Astrocyte of the hippocampus (primary cell): ENCODE data around the gene SLC35F4.

Experiments used
- DNase-seq: peaks from one replicate; pipeline ENCODE4 v3.0.0; 2011; ENCODE audit warnings: low read depth, low spot score

Gene SLC35F4

DNA sequence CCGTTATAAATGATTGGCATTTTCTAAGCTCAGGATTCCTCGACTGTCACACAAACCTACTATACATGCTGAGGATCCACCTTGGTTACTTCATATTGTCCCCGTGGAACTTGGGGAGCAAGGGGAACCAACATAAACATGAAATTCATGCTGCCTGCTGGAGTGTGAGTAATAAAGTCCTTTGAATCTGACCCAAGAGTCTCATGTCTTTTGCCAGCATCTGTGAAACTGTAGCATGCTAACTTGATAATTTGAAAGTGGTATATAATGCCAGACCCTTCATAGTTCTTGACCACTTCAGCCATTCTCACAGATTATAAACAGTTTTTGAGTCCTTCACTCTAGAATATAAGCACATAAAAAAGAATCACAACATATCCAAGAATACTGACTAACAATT is 17.1 kb downstream of the SLC35F4 start:
- no peak for DNase-seq

GRCh38 chr14:57848353-57848752 is 17.5 kb downstream of the SLC35F4 start:
- no peak for DNase-seq

GRCh38 chr14:57847706-57848105 is 18.2 kb downstream of the SLC35F4 start:
- DNase-seq = no peak

- DNase-seq = no peak
These were observed 18.8 kb downstream of the SLC35F4 start for GRCh38 chr14:57847096-57847495.

DNA sequence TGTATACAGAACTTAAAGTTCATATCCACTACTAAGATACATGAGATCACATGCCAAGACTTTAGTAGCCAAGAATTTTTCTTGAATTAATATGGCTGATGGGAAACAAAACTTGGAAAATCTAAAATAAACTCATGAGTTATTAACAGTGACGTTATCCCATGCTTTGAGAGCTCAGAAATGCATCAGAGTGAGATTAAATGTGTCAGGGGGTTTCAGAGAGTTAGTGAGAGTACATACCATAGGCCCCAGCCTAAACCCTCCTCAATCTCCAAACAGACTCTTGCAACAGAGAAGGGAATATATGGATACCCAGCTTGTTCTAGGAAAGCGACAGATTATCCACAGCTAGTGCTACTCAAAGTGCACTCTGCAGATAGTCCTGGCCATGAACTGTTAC is 19.3 kb downstream of the SLC35F4 start:
- DNase-seq = no peak

DNA sequence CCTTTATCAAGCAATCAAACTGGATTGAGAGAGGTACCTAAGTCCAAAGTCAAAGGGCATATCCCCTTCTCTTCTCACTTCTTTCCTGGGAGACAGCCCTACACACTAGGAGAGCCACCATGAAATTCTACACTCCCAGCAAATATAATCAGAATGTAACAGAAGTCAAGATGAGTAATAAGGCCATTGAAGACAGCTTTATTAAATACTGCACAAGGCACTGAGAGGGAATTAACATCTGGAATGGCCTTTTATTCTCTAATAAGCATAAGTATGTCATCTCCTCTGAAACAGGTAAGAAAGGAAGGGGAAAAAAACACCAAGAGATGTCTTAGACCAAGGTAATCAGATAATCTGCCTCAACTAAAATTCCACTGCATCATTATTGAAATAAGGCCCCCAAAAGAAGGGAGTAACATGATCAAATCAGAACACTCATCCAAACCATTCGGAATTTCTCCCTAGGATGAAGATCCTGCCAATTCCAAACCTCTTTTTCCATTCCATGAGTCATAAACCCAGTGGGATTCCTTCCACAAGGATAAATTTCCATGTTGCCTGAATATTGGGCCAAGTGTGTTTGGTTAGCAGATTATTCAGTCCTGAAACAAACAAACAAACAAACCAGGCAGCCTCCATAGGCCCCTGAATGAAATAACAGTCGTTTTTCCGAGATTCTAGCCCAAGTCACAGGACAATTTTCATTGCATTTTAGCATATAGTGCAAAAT is 19.9 kb downstream of the SLC35F4 start:
- DNase-seq = peak; percentile 65

DNA sequence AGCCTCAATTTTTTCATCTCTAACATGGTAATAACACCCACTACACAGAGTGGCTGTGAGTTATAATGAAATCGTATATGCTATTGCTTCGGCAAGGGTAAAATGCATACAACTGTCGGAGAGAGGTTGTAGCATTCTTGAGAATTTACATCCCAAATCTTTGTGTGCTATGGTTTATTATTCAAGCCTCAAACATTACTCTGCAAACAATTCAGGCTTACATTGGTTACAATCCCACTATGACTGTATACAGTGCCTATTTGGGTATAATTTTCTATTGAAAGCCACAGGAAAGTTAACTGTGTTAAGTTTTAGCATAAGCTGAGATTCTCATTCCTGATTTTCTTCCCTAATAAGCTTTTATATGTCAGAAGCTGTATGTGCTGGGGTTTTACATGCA is 20.6 kb downstream of the SLC35F4 start:
- DNase-seq = no peak

GRCh38 chr14:57837267-57837666 is 28.6 kb downstream of the SLC35F4 start:
- DNase-seq = no peak

- DNase-seq = peak; percentile 68
These were observed 30.1 kb downstream of the SLC35F4 start for GRCh38 chr14:57835766-57836165.

GRCh38 chr14:57834961-57835360 is 30.9 kb downstream of the SLC35F4 start:
- no peak for DNase-seq

GRCh38 chr14:57834001-57834598 is 31.8 kb downstream of the SLC35F4 start:
- DNase-seq = no peak

DNA sequence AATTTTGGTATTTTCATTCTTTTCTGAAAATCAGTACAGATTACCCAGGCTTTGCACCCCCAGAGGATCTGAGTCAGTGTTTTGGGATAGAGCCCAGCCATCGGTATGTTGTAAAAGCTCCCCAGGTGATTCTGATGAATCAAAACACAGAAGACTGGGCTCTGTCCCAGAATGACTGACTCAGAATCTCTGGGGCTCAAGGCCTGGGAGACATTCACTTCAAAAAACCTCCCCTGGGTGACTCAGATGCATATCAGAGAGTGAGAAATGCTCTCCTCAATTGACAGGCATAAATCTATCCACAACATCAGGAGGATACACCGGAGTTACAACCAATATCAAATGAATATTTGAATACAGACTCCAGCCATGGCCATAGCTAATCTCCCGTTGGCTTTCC is 32.6 kb downstream of the SLC35F4 start:
- DNase-seq = peak; percentile 95

- DNase-seq = no peak
These were observed 33.9 kb downstream of the SLC35F4 start for GRCh38 chr14:57831981-57832380.

DNA sequence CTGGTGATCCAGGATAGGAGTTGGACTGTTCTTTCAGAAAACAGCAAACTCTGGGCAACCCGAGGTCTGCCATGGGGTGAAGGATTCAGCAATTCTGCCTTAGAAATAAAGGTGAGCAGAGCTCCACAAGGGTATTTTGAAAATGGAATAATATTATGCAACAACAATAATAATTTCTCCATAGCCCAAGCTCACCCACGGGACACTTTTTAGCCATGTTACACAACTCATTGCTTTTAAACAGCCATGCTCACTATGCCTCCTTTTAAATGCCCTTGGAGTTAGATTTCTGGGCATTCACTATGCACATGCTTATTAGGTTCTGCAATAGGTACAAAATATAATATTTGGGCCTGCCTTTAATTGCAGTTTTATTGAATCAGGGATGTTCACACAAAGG is 37.2 kb downstream of the SLC35F4 start:
- no peak for DNase-seq

DNA sequence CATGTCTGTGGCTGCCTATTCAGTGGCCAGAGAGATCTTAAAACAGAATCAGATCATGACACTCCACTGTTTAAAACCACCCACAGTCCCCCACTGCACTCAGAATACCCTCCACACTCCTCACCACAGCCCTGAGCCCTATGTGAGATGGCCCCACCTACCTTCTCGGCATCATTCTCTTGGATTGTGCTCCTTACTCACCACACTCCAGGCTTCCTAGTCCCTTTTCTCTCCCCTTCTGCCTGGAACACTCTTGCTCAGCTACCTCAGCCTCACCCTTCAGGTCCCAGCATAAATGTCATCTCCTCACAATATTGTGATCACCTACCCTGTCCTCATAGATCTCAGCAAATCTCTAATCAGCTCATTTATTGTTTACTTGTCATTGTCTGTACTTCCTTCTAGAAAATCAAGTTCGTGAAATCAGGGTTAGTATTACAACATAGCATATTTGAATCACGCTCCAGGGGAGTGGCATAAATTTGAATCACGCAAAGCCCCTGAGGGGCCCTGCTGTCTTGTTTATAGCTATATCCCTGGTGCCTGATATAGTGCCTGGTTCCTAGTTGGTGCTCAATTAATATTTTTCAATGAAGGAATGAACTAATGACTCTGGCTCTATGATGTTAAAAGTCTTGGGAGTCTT is 42.8 kb downstream of the SLC35F4 start:
- DNase-seq = no peak

DNA sequence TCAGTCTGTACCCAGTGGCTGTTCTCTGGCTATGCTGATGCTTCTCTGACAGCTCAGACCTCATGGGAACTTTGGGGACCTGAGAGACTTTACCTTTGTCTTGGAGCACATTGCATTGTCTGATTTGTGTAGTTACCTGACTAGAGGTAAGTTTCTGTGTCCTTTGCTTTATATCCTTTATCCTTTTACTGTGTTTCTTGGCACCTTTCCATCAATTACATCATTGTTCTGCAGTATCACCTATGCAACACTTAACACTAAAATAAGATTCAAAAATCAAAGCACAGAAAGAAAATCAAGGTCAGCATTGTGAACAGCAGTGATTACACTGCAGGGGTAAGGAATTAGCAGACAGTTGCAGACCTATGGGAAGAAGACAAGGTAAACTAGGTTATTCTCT is 43.8 kb downstream of the SLC35F4 start:
- no peak for DNase-seq

GRCh38 chr14:57820581-57820980 is 45.3 kb downstream of the SLC35F4 start:
- no peak for DNase-seq

- no peak for DNase-seq
These were observed 47.4 kb downstream of the SLC35F4 start for GRCh38 chr14:57818511-57818910.

DNA sequence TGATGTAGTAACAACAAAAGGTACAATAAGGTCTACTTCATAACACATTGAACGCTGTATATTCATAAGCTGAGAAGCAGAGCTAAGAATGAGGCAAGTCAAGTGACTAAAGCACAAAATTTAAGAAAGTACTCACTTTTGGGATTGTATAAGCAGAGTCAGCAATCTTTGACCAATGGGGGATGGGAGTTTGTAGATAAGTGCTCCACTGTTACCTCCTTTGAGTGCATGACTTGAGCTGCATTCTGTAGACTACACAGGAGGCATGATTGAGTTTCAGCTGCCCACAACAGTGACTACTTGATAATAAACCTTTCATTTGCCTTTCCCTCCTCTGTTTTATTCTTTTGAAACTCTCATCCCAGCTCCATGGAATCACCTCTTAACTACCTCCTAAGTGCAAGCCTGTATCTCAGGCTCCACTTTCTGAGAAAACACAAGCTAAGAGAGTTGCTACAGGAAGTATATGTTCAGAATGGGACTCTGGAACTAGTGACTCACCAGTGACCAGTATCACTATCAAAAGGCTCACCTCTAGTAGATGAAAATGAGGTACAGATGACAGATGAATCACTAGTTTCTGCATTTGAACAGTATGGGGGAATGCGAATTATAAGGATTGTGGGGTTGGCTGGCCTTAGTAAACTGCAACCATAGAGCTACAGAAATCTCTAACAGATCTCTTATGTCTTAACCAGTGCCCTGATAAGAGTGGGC is 49.2 kb downstream of the SLC35F4 start:
- no peak for DNase-seq

GRCh38 chr14:57814726-57815125 is 51.2 kb downstream of the SLC35F4 start:
- DNase-seq = no peak

GRCh38 chr14:57812741-57813140 is 53.2 kb downstream of the SLC35F4 start:
- DNase-seq = no peak

- DNase-seq = no peak
These were observed 53.8 kb downstream of the SLC35F4 start for GRCh38 chr14:57811998-57812546.
